ENCODE measurements around the gene HID1.

Gene HID1

DNA sequence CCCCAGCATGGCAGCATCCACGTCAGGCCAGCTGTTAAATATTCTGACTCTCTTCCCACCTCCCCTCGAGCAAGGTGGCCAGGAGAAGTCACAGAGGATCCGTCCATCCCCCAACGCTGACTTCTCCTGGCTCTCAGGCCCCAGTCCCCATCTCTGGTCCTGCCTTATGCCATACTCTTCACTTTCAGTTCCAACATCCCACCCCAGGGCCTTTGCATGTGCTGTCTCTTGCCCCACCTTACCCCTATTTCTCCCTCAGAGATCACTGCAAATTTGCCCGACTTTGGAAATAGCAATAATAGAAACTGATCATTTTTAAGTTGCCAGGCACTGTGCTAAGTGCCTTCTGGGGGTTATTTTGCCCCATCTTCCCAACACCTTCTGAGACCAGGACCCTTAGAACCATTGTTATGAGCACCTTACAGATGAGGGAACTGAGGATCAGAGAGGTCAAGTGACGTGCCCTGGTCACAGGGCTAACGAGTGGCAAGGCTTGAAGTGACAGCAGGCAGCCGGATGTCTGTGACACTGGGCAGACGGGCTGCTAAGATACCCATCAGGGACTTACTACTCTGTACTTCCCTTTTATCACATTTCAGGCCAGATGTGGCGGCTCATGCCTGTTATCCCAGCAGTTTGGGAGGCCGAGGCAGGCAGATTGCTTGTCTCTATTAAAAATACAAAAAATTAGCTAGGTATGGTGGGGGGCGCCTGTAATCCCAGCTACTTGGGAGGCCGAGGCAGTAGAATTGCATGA is 17.7 kb downstream of the HID1 start:
- TF ChIP-seq, protein P1, sequence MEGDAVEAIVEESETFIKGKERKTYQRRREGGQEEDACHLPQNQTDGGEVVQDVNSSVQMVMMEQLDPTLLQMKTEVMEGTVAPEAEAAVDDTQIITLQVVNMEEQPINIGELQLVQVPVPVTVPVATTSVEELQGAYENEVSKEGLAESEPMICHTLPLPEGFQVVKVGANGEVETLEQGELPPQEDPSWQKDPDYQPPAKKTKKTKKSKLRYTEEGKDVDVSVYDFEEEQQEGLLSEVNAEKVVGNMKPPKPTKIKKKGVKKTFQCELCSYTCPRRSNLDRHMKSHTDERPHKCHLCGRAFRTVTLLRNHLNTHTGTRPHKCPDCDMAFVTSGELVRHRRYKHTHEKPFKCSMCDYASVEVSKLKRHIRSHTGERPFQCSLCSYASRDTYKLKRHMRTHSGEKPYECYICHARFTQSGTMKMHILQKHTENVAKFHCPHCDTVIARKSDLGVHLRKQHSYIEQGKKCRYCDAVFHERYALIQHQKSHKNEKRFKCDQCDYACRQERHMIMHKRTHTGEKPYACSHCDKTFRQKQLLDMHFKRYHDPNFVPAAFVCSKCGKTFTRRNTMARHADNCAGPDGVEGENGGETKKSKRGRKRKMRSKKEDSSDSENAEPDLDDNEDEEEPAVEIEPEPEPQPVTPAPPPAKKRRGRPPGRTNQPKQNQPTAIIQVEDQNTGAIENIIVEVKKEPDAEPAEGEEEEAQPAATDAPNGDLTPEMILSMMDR (IDR thresholded peaks at IDR 0.05; ENCODE audit: low read depth, low read length, missing control alignments) = no peak
- in situ Hi-C loops (cut with HindIII; ENCODE audit: low sequenced_read_pairs) = no loop called here
- H3K4me3 ChIP-seq (ENCODE audit: low read depth, low read length) = no peak overlapping the region
- no peak for DNase-seq (ENCODE audit: low read depth)

DNA sequence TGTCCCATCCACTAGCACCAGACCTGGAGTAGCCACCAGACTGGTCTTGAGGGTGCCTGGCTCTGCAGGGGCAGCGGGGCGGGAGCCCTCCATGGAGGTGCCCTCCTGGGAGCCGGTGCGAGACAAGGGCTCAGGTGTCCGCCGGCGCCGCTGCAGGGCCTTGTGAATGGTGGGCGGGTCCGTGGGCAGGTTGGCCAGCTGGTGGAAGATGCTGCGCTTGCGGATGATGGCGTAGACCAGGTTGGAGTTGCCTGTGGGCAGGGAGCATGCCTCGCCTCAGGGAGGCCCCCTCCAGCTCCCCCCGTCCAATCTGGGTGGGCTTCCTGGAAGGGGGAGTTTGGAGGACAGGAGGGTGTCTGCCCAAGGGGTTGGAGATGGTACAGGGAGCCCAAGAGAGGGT is 18.4 kb downstream of the HID1 start:
- TF ChIP-seq, protein P1 (IDR thresholded peaks at IDR 0.05; ENCODE audit: low read depth, low read length, missing control alignments) = no peak
- no peak for DNase-seq (ENCODE audit: low read depth)
- H3K4me3 ChIP-seq (ENCODE audit: low read depth, low read length) = no peak overlapping the region
- in situ Hi-C loops (cut with HindIII; ENCODE audit: low sequenced_read_pairs) = no loop called here

DNA sequence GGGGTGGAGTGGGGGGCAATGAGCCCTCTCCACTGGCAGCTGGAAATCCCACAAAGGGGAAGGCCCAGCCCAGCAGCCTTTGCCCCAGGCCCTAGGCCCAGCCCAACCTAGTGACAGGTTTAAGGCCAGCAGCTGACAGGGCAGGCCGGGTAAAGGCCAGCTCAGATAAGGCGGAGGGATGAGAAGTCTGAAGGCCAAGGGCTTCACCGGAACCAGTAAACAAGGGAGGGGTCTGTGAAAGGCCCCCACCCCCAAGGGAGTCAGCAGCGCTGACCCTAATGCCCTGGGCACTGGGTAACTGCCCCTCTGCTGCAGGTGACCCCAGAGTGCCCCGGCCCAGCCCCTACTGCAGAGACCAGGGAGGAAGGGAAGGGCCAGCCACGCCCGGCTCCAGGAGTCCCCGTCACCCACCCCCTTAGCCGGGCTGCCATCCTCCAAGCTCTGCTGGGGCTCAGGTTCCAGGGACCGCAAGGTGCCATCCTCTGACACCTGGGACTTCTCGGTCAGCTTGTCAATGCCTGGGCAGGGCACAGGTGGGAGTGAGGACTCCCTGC is 19.3 kb downstream of the HID1 start:
- TF ChIP-seq, protein P1 (IDR thresholded peaks at IDR 0.05; ENCODE audit: low read depth, low read length, missing control alignments) = no peak
- in situ Hi-C loops (cut with HindIII; ENCODE audit: low sequenced_read_pairs) = no loop called here
- DNase-seq (ENCODE audit: low read depth) = no peak
- H3K4me3 ChIP-seq (ENCODE audit: low read depth, low read length) = no peak overlapping the region

DNA sequence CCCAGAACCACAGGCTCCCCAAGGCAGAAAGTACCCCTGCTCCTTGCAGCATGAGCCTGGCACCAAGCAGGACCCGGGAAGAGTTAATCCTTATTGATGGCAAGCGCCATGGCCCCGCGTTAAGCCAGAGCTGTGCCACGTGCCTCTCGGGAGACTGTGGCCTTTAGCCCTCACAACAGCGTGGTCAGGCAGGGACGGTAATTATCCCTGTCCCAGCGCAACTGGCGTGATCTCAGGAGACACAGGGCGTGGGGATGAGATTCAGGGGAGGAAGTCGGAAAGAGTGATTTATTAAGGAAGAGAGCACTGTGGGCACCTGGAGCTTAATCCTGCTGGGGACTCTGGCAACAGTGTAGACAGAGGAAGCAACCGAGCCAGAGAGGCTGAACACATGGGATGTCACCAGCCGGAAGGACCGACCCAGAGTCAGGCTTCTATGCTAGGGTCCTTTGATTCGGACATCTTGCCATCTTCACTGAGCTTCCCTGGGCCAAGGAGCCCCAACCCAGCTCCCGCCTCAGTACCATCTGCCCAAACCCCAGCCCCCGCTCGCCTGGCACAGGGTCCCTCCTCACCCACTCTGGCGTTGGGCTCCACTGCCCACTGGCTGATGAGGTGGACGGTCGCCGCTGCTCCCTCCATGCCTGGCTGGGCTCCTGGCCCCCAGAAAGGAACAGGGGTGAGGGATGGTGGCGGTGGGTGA is 20.0 kb downstream of the HID1 start:
- TF ChIP-seq, protein P1 (IDR thresholded peaks at IDR 0.05; ENCODE audit: low read depth, low read length, missing control alignments) = no peak
- in situ Hi-C loops (cut with HindIII; ENCODE audit: low sequenced_read_pairs) = no loop called here

DNA sequence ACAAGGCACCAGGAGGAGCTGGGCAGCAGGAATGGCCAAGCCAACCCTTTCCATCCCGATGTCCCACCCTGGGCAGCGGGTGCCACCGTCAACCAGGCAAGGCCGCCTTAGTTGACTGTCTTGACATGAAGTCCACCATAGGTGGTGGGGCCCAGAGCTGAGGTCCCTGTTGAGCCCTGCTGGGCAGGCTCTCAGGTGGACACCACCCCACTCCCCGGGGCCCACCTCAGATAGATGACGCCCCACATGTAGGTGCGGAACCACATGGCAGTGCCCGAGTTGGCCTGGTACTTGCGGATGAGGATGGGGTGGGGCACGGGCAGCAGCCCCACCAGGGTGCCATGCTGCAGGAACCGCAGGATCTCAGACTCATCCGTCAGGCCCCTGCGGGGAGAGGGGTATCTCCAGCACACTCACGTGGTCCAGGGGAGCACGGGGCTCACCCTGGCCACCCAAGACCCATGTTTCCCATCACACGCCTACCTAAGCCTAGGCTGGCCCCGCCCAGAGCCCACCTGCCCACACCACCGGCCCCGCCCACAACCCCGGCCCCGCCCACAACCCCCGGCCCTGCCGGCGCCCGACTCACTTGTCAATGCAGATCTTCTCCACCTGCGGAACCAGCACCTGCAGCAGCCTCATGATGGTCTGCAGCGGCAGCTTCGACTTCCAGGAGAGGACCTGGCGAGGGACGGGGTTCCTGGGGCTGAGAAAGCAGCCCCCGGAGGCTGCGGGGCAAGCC is 20.7 kb downstream of the HID1 start:
- H3K4me3 ChIP-seq (ENCODE audit: low read depth, low read length) = no peak overlapping the region
- DNase-seq (ENCODE audit: low read depth) = no peak
- in situ Hi-C loops (cut with HindIII; ENCODE audit: low sequenced_read_pairs) = no loop called here
- TF ChIP-seq, protein P1 (IDR thresholded peaks at IDR 0.05; ENCODE audit: low read depth, low read length, missing control alignments) = no peak

More for the DNA sequence above, 20.0 kb downstream of the HID1 start:
- DNase-seq (ENCODE audit: low read depth) = no peak
- H3K4me3 ChIP-seq (ENCODE audit: low read depth, low read length) = no peak overlapping the region

DNA sequence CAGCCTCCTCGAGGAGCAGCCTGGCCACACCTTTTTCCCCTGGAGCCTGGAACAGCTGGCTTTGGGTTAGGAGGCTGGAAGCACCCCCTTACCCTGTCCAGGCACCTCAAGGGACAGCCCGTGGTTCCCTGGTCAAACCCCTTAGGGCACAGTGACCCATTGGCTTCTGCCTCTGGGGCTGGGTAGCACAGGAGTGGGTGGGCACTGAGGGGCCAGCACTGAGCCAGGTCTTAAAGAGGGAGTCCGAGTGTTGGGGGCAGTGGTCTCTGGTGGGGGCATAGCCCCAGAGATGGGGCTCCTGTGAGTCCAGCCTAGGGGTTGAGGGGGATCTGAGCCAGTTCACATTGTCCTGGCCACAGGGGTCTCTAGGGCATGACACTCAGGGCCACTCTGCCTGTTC is 21.5 kb downstream of the HID1 start:
- no peak overlapping the region for H3K4me3 ChIP-seq (ENCODE audit: low read depth, low read length)
- in situ Hi-C loops (cut with HindIII; ENCODE audit: low sequenced_read_pairs) = no loop called here
- no peak for DNase-seq (ENCODE audit: low read depth)
- TF ChIP-seq, protein P1 (IDR thresholded peaks at IDR 0.05; ENCODE audit: low read depth, low read length, missing control alignments) = no peak

All from astrocyte of the cerebellum (primary cell).